ENCODE data around the gene SKOR1.
A peak's percentile ranks its signal among the peaks of the same experiment; 100 is the strongest.

SKOR1 gene

GRCh38 chr15:67854358-67854757 is 29.0 kb downstream of the SKOR1 start:
- DNase-seq, result peak; percentile 26

GRCh38 chr15:67855842-67856241 is 30.5 kb downstream of the SKOR1 start:
- DNase-seq, result peak; percentile 33

DNA sequence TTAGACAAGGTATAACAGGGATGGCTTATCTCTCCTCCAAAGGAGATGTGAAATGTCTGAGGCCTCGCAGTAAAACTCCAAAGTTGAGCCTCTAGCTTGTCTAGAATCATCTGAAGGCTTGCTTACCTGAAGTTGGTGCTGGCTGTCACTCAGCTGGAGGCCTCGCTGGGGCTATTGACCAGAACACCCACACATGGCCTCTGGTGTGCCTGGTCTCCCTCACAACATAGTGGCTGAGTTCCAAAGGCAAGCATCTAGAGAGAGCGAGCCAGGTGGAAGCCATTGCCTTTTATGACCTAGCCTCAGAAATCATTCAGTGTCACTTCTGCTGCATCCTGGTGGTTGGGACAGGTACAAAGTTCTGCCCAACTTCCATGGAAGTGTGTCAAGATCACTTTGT is 31.9 kb downstream of the SKOR1 start:
- no peak for DNase-seq

GRCh38 chr15:67859331-67859946 is 34.1 kb downstream of the SKOR1 start:
- DNase-seq, result no peak

- DNase-seq, result no peak
Measured at GRCh38 chr15:67861983-67862382, 36.7 kb downstream of the SKOR1 start.

- no peak for DNase-seq
Measured at GRCh38 chr15:67862750-67863441, 37.6 kb downstream of the SKOR1 start.

- DNase-seq, result peak; percentile 91
Measured at GRCh38 chr15:67863442-67863987, 38.2 kb downstream of the SKOR1 start.

GRCh38 chr15:67865331-67865730 is 40.0 kb downstream of the SKOR1 start:
- DNase-seq, result no peak

GRCh38 chr15:67865766-67866165 is 40.5 kb downstream of the SKOR1 start:
- no peak for DNase-seq

GRCh38 chr15:67869701-67870100 is 44.4 kb downstream of the SKOR1 start:
- DNase-seq, result no peak

GRCh38 chr15:67870868-67871408 is 45.6 kb downstream of the SKOR1 start:
- no peak for DNase-seq

DNA sequence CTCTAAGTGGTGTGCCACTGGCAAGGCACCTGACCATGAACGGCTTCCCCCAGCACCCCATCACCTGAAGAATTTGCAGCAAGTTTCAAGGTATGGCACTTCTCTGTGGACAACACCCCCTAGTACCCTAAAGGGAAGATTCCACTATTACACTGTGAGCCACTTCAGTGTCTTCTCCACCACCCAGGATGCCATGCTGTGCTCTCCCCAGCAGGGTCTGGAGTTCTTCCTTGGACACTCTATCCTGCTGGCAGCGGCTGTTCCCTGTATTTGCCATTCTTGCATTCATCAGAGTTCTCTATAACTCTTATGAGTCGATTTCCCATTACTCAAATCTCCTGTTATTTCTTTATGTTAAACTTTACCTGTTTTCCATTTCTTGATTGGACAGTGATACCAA is 48.5 kb downstream of the SKOR1 start:
- DNase-seq, result no peak

DNA sequence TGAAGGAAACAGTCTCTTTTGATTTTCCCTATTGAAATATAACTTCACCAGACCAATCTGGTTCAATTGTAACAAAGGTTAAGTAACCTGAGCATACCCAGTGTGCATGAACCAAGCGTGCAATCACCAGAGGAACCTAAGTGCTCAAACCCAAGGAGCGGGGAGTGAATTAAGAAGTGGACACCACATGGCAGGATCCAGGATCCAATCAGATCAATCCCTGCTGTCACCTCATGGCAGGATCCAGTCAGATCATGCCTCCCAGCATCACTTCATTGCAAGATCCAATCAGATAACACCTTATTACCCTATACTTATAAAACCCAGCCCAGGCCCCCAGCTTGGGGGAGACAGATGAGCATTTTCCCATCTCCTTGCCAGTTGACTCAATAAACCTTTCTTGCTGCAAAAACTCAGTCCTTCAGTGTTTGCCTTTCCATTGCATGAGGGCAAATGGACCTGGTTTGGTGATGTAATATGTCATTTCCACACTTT is 53.5 kb downstream of the SKOR1 start:
- DNase-seq, result peak; percentile 54

DNA sequence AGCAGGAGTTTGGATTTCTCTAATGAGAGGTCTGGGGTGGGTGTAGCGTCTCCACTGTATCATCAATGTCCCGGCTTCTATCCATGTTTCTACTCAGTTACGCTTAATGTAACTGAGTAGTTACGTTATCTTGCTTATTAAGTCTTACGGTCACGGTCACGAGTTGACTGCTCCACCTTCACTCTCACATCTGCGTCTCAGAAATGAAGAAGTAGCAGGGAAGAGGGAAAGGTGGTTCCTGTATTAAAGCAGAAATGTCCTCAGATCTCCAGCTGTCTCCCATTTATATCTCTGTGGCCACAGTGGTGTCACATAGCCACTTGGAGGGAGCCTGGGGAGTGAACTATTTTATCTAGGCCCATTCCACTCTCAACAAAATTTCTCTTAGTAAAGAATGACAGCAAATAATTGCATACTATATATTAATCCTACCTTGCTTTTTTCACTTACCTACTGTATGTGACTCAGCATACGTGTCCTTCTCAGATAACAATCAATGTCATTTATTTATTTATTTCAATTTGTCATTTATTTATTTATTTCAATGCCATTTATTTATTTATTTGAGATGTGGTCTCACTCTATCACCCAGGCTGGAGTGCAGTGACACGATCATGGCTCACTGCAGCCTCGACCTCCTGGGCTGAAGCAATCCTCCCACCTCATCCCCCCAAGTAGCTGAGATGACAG is 54.3 kb downstream of the SKOR1 start:
- DNase-seq, result no peak

- DNase-seq, result no peak
Measured at GRCh38 chr15:67880651-67881182, 55.4 kb downstream of the SKOR1 start.

- peak; percentile 25 for DNase-seq
Measured at GRCh38 chr15:67882487-67883233, 57.4 kb downstream of the SKOR1 start.

DNA sequence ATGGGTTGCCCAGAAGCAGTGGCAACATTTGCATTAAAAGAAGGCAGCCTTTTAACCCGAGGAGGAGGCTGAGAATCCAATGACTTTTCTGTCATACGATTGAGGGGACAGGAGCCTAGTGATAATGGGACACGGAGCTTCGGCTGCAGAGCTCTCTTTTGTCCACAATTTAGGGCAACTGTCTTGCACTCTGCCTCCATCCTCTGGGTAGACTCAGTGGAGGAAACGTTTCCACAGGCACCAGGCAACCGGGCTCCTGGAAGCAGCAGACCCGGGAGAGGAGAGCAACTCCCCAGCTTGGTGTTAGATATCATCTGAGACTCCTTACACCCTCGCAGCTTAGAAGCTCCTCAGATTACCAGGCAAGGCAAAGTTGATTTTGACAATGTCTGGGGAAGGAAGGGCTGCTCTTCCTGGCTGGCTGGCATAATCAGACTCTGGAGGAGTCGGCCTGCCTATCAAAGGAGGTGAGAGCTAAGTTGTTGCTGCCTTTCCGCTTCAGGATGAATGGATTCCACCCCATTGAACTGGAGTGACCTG is 58.0 kb downstream of the SKOR1 start:
- peak; percentile 46 for DNase-seq

DNA sequence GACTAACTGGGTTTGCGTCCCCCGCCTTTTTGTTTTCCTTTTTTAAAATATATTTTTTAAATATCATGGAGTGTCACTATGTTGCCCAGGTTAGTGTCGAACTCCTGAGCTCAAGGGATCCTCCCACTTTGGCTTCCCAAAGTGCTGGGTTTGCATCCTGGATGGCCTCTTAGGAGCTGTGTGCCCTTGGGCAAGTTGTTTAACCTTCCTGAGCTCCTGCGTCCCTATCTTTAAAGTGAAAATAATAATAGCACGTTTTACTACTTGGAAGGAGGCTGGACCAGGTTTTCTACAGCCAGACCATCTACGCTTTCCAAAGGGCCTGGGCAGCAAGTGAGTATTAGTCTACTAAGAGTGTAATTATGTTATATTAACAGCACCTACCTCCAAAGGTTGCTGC is 58.7 kb downstream of the SKOR1 start:
- DNase-seq, result no peak
